Measurements from ENCODE around the gene AGPAT1.

DNA sequence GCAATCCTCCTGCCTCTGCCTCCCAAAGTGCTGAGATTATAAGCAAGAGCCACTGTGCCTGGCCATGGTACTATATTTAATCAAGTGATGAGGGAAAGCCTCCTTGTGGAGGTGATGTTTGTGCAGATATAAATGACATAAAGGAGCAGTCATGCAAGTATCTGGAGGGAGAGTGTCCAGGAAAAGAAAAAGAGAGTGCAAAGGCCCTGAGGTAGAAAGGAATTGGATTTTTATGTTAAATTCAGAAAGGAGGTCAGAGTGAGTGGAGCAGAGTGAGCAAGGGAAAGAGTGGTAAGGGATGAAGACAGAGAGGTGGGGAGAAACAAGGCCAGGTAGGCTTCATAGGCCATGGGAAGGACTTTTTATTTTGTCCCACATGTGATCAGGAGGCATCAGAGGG is 38.4 kb downstream of the AGPAT1 start:
- TF ChIP-seq, protein P1, sequence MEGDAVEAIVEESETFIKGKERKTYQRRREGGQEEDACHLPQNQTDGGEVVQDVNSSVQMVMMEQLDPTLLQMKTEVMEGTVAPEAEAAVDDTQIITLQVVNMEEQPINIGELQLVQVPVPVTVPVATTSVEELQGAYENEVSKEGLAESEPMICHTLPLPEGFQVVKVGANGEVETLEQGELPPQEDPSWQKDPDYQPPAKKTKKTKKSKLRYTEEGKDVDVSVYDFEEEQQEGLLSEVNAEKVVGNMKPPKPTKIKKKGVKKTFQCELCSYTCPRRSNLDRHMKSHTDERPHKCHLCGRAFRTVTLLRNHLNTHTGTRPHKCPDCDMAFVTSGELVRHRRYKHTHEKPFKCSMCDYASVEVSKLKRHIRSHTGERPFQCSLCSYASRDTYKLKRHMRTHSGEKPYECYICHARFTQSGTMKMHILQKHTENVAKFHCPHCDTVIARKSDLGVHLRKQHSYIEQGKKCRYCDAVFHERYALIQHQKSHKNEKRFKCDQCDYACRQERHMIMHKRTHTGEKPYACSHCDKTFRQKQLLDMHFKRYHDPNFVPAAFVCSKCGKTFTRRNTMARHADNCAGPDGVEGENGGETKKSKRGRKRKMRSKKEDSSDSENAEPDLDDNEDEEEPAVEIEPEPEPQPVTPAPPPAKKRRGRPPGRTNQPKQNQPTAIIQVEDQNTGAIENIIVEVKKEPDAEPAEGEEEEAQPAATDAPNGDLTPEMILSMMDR (IDR thresholded peaks at IDR 0.05) = no peak
- TF ChIP-seq POLR2A (IDR thresholded peaks at IDR 0.05) (no peak), POLR2AphosphoS5 (IDR thresholded peaks at IDR 0.05) (no peak), EP300 (IDR thresholded peaks at IDR 0.05) (no peak)

Data from upper lobe of left lung (tissue), 4 donors.